OCI-LY3 (cell line): Measurements from ENCODE around the gene LRRC15.

Source experiments
- EZH2phosphoT487 ChIP-seq: fragments of 200-600 bp; shearing (Covaris generic); IDR thresholded peaks from 2 replicates; pipeline ENCODE4 v1.6.1; 2018; ENCODE audit warnings: antibody characterized with exemption, mixed run types, low read depth
- TF ChIP-seq, protein P1 (sequence below): fragments of 200-600, 300-600 bp; sonication (generic); IDR thresholded peaks from 2 replicates; pipeline ENCODE4 v1.5.1; 2014; ENCODE audit warnings: antibody characterized with exemption, low read length, low read depth

DNA sequence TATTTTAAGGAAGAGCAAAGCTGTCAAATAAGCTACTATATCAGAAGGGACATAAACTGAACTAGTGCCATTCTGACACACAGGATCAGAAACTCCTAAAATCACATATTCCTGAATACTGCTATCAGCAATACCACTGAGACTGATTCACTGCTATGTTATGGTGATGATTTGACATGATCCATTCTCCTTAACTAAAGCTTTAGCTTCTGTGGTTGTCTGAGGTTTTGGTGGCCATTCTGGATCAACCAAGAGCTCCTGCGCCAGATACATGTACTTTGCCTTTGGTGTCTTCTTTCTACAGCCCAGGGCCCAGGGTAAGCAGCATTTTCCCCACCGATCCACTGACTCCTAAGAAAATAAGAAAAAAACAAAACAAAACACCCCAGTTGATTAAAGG is 36.2 kb upstream of the LRRC15 start:
- TF ChIP-seq, protein P1, sequence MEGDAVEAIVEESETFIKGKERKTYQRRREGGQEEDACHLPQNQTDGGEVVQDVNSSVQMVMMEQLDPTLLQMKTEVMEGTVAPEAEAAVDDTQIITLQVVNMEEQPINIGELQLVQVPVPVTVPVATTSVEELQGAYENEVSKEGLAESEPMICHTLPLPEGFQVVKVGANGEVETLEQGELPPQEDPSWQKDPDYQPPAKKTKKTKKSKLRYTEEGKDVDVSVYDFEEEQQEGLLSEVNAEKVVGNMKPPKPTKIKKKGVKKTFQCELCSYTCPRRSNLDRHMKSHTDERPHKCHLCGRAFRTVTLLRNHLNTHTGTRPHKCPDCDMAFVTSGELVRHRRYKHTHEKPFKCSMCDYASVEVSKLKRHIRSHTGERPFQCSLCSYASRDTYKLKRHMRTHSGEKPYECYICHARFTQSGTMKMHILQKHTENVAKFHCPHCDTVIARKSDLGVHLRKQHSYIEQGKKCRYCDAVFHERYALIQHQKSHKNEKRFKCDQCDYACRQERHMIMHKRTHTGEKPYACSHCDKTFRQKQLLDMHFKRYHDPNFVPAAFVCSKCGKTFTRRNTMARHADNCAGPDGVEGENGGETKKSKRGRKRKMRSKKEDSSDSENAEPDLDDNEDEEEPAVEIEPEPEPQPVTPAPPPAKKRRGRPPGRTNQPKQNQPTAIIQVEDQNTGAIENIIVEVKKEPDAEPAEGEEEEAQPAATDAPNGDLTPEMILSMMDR, result no peak
- no peak for TF ChIP-seq EZH2phosphoT487
